GM23248 (cell line): ENCODE results near the gene THSD7A. TPM values are rescaled to one million over a fixed set of nuclear protein-coding genes. Genes with fewer than 3 reads are reported as not detected.
"Not testable (repeated sequence)": the region's sequence is repeated elsewhere in the genome, so short reads cannot be mapped to it uniquely, and the experiment has no call there.

Source experiments
- DNase-seq: peaks from one replicate; pipeline ENCODE4 v3.0.0-alpha.2; 2015
- H2AFZ ChIP-seq: fragments of 200-600 bp; sonication (generic); 2 replicates; pipeline ENCODE4 v1.6.1; 2016; ENCODE audit warnings: antibody characterized with exemption
- H3F3A ChIP-seq: fragments of 200-600 bp; sonication (generic); 2 replicates; pipeline ENCODE4 v1.6.1; 2016; ENCODE audit warnings: mild to moderate bottlenecking, antibody characterized with exemption, mixed run types; ENCODE audit not compliant: insufficient read depth
- H3K27ac ChIP-seq: fragments of 200-600 bp; sonication (generic); 2 replicates; pipeline ENCODE4 v1.5.1; 2016; ENCODE audit warnings: mild to moderate bottlenecking
- H3K27me3 ChIP-seq: fragments of 200-600 bp; sonication (generic); replicated peaks from 2 replicates; pipeline ENCODE4 v1.6.1; 2016; ENCODE audit warnings: mild to moderate bottlenecking; ENCODE audit not compliant: insufficient read depth
- H3K36me3 ChIP-seq: fragments of 200-600 bp; sonication (generic); 2 replicates; pipeline ENCODE4 v1.6.1; 2016; ENCODE audit warnings: low read depth, mild to moderate bottlenecking
- H3K4me1 ChIP-seq: fragments of 200-600 bp; sonication (generic); 2 replicates; pipeline ENCODE4 v1.6.1; 2016; ENCODE audit warnings: mild to moderate bottlenecking; ENCODE audit not compliant: insufficient read depth
- H3K4me2 ChIP-seq: fragments of 200-600 bp; sonication (generic); one replicate; pipeline ENCODE4 v1.6.1; 2016; ENCODE audit warnings: mild to moderate bottlenecking; ENCODE audit not compliant: unreplicated experiment
- H3K4me3 ChIP-seq: fragments of 200-600 bp; sonication (generic); 2 replicates; pipeline ENCODE4 v1.5.1; 2016; ENCODE audit warnings: mild to moderate bottlenecking
- H3K79me2 ChIP-seq: fragments of 200-600 bp; sonication (generic); 2 replicates; pipeline ENCODE4 v1.6.1; 2016; ENCODE audit warnings: mild to moderate bottlenecking; ENCODE audit not compliant: insufficient read depth
- H3K9ac ChIP-seq: fragments of 200-600 bp; sonication (generic); 2 replicates; pipeline ENCODE4 v1.6.1; 2016; ENCODE audit warnings: mild to moderate bottlenecking
- H3K9me2 ChIP-seq: fragments of 200-600 bp; sonication (generic); 2 replicates; pipeline ENCODE4 v1.6.1; 2016; ENCODE audit warnings: mixed run types, mild to moderate bottlenecking, moderate library complexity; ENCODE audit not compliant: insufficient read depth
- H3K9me3 ChIP-seq: fragments of 200-600 bp; sonication (generic); one replicate; pipeline ENCODE4 v1.6.1; 2017; ENCODE audit warnings: low read depth
- H4K20me1 ChIP-seq: fragments of 200-600 bp; sonication (generic); 2 replicates; pipeline ENCODE4 v1.6.0; 2016; ENCODE audit not compliant: insufficient read depth
- EZH2 ChIP-seq: fragments of 200-600 bp; sonication (generic); IDR thresholded peaks from 2 replicates; pipeline ENCODE4 v1.6.1; 2018; ENCODE audit warnings: antibody characterized with exemption, mild to moderate bottlenecking; ENCODE audit not compliant: insufficient read depth, poor library complexity, severe bottlenecking
- EZH2phosphoT487 ChIP-seq: fragments of 200-600 bp; sonication (generic); IDR thresholded peaks from 2 replicates; pipeline ENCODE4 v1.6.1; 2018; ENCODE audit warnings: antibody characterized with exemption, moderate library complexity, mild to moderate bottlenecking, low read depth; ENCODE audit not compliant: insufficient read depth
- WGBS, 2 experiments: methylation state at CpG; one replicate each; pipeline ENCODE4 v1.1.6; 2015 to 2017; ENCODE audit warnings: low lambda C conversion rate in 2 of 2, low coverage in 1 of 2; ENCODE audit errors: missing lambda C conversion rate in 2 of 2; 5-methylcytosine and 5-hydroxymethylcytosine counted together
- in situ Hi-C: fragments of 300-500 bp; cut with MboI; formaldehyde crosslinking; loops from 2 replicates; pipeline ENCODE4 v1.15.0; 2020
- polyA plus RNA-seq: library from polyadenylated mRNA; unstranded; fragments of >200 nt; fragmentation: Nextera tagmentation; extraction: Ambion mirVana; gene quantifications from 2 replicates; pipeline ENCODE4 v1.2.1, GENCODE V29; 2016
- total RNA-seq: library from RNA; depleted of rRNA; stranded (reverse); fragments of >200 nt; shearing (Covaris generic); gene quantifications from 2 replicates; pipeline ENCODE4 v1.2.3, GENCODE V29; 2014

The THSD7A gene
- total and polyA plus RNA-seq, 2 experiments from 2014 or later: not detected

DNA sequence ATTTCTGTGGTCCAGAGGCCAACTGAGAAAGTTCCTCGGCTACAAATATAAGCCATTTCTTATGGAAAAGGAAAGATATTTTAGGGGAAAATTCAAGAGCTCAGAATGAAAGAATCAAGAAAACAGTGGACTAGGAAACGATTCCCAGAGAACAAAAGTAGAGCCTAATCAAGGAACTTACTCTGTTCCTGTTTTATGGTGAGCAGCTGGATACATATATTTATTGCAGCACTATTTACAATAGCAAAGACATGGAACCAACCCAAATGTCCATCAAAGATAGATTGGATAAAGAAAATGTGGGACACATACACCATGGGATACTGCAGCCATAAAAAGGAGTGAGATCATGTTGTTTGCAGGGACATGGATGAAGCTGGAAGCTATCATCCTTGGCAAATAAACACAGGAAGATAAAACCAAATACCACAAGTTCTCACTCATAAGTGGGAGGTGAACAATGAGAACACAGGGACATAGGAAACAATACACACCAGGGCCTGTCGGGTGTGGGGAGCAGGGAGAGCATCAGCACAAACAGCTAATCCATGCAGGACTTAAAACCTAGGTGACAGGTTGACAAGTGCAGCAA is 298.7 kb downstream of the THSD7A start:
- H3K9me3 ChIP-seq: no peaks in the 10 kb centered on the region
- H3K4me1 ChIP-seq: no peaks in the 10 kb centered on the region
- H3K36me3 ChIP-seq: no peaks in the 10 kb centered on the region
- H3K4me2 ChIP-seq: no peak overlapping the region
- no peaks in the 10 kb centered on the region for H3F3A ChIP-seq
- H4K20me1 ChIP-seq: no peaks in the 10 kb centered on the region
- no peak overlapping the region for H3K4me3 ChIP-seq
- no peak overlapping the region for H3K27ac ChIP-seq
- no peaks in the 10 kb centered on the region for H3K9me2 ChIP-seq
- peak; percentile 4 for DNase-seq
- no peak overlapping the region for H2AFZ ChIP-seq
- no peaks in the 10 kb centered on the region for H3K27me3 ChIP-seq
- TF ChIP-seq EZH2 (no peak), EZH2phosphoT487 (no peak)
- WGBS, 2 experiments: 44 to 56% methylated on average over 3 of the region's 3 CpGs
- in situ Hi-C loops: no loop called here
- no peaks in the 10 kb centered on the region for H3K79me2 ChIP-seq
- no peak overlapping the region for H3K9ac ChIP-seq

- no peaks in the 10 kb centered on the region for H3K9me3 ChIP-seq
- no peaks in the 10 kb centered on the region for H3K79me2 ChIP-seq
- H3K4me1 ChIP-seq: no peaks in the 10 kb centered on the region
- no peaks in the 10 kb centered on the region for H3K9me2 ChIP-seq
- 55 to 57% methylated on average over 3 of the region's 3 CpGs for WGBS, 2 experiments
- no peak for DNase-seq
- in situ Hi-C loops: no loop called here
- no peaks in the 10 kb centered on the region for H3K27me3 ChIP-seq
- H3F3A ChIP-seq: no peaks in the 10 kb centered on the region
- TF ChIP-seq EZH2: no peak
- no peak overlapping the region for H3K9ac ChIP-seq
- no peaks in the 10 kb centered on the region for H4K20me1 ChIP-seq
- H2AFZ ChIP-seq: no peak overlapping the region
- H3K4me2 ChIP-seq: no peak overlapping the region
- H3K4me3 ChIP-seq: no peak overlapping the region
- no peak overlapping the region for H3K27ac ChIP-seq
- H3K36me3 ChIP-seq: no peaks in the 10 kb centered on the region
These were observed 302.6 kb downstream of the THSD7A start for GRCh38 chr7:11529382-11529781.

GRCh38 chr7:11527707-11528106 is 304.3 kb downstream of the THSD7A start:
- no peak overlapping the region for H3K4me3 ChIP-seq
- in situ Hi-C loops: no loop called here
- H4K20me1 ChIP-seq: no peaks in the 10 kb centered on the region
- no peaks in the 10 kb centered on the region for H3K79me2 ChIP-seq
- no peak overlapping the region for H3K27ac ChIP-seq
- no peak for DNase-seq
- 34 to 35% methylated on average over 2 of the region's 2 CpGs for WGBS, 2 experiments
- H3K4me1 ChIP-seq: no peaks in the 10 kb centered on the region
- H3K9me2 ChIP-seq: no peaks in the 10 kb centered on the region
- H2AFZ ChIP-seq: no peak overlapping the region
- H3K9ac ChIP-seq: no peak overlapping the region
- H3K27me3 ChIP-seq: no peaks in the 10 kb centered on the region
- no peak for TF ChIP-seq EZH2
- no peak for TF ChIP-seq EZH2phosphoT487
- H3K9me3 ChIP-seq: no peaks in the 10 kb centered on the region
- H3K4me2 ChIP-seq: no peak overlapping the region
- H3K36me3 ChIP-seq: no peaks in the 10 kb centered on the region
- H3F3A ChIP-seq: no peaks in the 10 kb centered on the region

GRCh38 chr7:11524476-11525397 is 307.3 kb downstream of the THSD7A start:
- 69 to 75% methylated on average over 5 of the region's 5 CpGs for WGBS, 2 experiments
- Histone ChIP-seq H3K79me2 (no peaks in the 10 kb centered on the region), H3K27ac (no peak overlapping the region), H3K4me2 (no peak overlapping the region), H4K20me1 (no peaks in the 10 kb centered on the region), H3K36me3 (no peaks in the 10 kb centered on the region), H3K9me3 (no peaks in the 10 kb centered on the region), H3K27me3 (no peaks in the 10 kb centered on the region), H3K9me2 (no peaks in the 10 kb centered on the region), H2AFZ (no peak overlapping the region), H3K4me1 (no peaks in the 10 kb centered on the region), H3F3A (no peaks in the 10 kb centered on the region), H3K9ac (no peak overlapping the region), H3K4me3 (no peak overlapping the region)
- no peak for DNase-seq
- TF ChIP-seq EZH2: no peak
- no peak for TF ChIP-seq EZH2phosphoT487
- in situ Hi-C loops: no loop called here

DNA sequence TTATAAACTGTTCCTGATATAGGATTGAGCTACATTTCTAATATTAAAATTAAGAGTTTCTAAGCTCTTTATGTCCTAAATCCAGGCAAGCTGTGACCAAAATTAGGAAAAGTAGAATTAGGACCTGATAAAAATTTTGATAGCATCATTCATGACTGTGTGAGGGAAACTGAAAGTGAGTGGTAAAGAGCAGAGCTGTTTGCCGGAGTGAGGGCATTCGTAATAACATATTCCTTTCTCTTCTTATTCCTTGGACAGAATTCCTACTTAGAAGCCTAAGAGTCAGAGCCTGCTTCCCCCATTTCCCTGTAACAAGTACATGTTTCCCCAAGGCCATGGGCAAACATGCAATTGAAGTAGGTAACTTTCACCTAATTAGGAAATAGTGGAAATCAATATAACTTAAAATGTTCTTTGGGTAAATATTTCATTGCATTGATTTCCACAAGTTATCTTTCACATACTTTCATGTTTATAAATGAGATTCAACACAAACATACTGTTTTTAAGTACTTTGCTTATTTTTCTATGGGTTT is 310.0 kb downstream of the THSD7A start:
- H2AFZ ChIP-seq, DNase-seq, in situ Hi-C loops: not testable (repeated sequence)

More for the DNA sequence above, 310.0 kb downstream of the THSD7A start:
- not testable (repeated sequence) for H4K20me1 ChIP-seq, H3K27me3 ChIP-seq, H3K79me2 ChIP-seq, H3F3A ChIP-seq, H3K9ac ChIP-seq, H3K4me1 ChIP-seq, H3K9me2 ChIP-seq, H3K27ac ChIP-seq, H3K4me2 ChIP-seq, H3K9me3 ChIP-seq, H3K36me3 ChIP-seq, H3K4me3 ChIP-seq
- WGBS, 2 experiments: 68 to 71% methylated on average over 2 of the region's 2 CpGs
